CD4-positive, alpha-beta T cell treated with Interferon alpha-2 for 1 hour (primary cell): ENCODE measurements around the gene APOA5.
A peak's percentile ranks its signal among the peaks of the same experiment; 100 is the strongest.

Experiments used
- DNase-seq, 2 donors: peaks; one replicate each; pipeline ENCODE4 v3.0.0-alpha.2; 2020 to 2022

Gene APOA5

DNA sequence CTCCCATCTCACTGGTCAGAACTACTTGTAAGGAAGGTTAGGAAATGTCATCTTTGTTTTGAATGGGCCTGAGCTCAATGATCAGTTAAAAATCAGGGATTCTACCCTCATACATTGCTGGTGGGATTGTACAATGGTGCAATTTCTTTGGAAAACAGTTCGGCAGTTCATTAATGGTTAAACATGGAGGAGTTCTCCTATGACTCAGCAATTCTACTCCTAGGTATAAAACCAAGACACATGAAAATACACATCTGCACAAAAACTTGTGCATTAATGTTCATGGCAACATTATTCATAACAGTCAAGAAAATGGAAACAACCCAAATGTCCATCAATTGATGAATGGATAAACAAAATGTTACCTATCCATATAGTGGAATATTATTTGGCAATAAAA, 4.9 kb upstream of the APOA5 start:
- no peak for DNase-seq

DNA sequence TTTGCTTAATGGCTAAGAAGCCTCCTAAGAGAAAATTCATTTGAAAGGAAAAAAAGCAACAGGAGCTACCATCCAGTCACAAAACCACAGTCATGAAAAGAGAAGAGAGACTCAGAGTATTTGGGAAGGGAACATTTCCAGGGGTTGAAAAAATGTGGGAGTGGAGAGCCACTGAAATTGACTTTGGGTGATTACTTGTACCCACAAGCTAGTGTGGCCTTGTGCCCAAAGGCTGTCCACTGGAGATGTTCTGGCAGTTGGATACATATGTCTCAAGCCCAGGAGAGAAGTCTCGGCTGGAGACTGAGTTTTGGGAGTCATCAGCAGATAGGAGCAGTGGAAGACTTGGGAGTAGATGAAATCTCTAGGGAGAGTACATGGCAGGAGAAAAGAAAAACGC, 3.2 kb upstream of the APOA5 start:
- no peak for DNase-seq

DNA sequence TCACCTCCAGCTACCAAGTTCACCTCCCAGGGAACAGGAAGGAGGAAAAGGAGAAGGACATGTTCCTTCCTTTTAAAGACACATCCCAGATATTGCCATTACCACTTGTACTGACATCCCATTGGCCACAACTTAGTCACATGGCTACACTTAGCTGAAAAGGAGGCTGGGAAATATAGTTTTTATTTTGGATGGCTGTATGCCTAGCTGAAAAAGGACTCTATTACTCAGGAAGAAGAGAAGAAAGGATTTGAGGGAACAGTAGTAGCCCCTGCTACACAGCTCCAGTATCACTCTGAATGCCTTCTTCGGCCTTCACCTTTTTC, 2.1 kb upstream of the APOA5 start:
- DNase-seq = no peak

DNA sequence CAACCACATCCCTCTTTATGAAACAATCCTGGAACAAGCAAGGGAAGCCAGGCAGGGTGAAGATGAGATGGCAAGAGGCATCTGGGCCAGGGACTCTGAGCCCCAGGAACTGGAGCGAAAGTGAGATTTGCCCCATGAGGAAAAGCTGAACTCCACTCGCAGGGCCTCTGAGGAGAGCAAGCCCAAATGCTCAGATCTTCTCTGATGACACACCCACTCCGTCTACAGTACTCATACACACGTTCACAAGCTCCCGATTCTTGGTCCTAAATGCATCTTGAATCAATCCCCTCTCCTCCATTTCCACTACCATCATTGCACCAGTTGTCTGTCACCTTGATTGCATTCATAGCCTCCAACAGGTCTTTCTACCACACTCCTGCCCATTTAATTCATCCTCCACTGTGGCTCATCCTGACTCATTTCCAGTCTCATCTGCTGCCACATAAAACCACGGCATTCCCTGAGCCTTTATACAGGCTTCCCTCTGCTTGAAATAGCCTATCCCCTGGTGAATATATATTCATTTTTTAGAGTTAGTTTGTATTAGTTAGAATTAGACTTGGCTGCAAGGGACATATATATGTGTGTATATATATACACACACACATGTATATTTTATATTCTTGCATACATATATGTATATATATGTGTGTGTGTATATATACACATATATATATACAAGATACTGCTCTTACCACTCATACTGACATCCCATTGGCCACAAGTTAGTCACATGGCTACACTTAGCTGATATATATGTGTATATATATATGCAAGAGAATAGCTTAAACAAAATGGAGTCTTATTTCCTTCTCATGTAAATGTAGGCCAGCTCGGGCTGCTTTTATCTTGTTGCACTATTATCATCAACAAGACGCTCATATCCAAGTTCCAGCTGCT, 1.4 kb upstream of the APOA5 start:
- DNase-seq = no peak

DNA sequence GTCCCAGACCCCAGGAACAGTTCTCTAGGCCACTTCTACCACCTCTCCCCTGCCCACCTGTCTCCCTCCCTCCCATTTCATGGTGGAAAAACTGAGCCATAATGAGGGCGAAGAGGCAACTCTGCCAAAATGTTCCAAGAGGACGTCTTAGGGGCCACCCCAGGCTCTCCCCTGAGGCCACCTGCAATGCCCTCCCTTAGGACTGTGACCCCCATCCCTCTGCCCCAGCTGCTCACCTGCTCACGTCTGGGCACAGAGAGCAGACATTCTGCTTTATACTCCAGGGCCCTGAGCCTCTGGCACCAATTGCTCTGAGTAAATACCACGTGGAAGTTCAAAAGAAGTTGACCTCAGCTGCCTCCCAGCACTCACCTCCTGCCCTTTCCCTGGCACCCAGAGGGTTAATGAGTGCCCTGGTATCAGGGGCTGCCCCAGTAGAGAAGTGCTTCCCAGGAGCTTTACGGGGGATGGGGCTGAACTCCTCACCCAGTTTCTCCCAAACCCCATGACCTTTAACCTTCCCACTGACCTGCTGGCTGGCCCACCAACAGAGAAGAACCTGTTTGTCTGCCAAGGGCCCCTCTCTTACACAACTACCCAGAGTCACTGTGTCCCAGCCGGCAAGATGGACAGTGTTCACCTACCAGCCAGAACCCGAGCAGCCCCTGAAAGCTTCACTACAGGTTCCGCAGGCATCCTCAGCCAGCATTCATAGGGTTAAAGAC, 627 bp upstream of the APOA5 start:
- no peak for DNase-seq

DNA sequence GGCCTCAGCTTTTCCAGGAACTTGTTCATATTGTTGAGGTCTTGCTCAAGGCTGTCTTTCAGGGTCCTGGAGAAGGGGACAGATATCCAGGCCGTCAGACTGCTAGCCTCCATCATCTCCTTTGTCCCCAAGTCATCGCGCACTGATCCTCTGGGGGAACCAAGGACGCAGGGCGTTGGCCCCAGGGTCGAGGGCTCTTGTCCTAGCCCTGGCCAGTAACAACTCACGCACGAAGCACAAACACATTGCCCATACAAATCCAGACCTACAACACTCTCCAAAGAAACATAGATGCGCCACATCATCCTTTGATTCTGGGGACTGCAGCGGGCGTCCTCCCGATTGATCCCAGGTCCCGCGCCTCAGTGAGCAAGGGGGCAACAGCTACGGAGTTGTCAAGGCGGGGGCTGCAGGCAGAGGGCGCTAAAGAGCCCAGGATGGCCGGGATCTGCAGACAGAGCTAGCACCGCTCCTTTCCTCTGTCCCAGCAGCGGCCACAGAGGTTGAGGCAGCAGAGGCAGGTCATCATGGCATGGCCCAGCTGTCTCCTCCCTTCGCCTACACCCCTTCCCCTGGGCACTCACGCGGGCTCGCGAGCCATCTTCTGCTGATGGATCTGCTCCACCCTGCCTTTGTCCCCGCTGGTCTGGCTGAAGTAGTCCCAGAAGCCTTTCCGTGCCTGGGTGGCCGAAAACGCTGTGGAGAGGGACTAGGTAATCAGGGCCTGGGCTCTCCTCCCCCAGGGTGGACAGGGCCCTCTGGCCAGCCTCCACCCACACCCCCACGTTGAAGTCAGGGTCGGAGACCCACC, 472 bp downstream of the APOA5 start:
- peak; percentile 67 to 80 for DNase-seq

DNA sequence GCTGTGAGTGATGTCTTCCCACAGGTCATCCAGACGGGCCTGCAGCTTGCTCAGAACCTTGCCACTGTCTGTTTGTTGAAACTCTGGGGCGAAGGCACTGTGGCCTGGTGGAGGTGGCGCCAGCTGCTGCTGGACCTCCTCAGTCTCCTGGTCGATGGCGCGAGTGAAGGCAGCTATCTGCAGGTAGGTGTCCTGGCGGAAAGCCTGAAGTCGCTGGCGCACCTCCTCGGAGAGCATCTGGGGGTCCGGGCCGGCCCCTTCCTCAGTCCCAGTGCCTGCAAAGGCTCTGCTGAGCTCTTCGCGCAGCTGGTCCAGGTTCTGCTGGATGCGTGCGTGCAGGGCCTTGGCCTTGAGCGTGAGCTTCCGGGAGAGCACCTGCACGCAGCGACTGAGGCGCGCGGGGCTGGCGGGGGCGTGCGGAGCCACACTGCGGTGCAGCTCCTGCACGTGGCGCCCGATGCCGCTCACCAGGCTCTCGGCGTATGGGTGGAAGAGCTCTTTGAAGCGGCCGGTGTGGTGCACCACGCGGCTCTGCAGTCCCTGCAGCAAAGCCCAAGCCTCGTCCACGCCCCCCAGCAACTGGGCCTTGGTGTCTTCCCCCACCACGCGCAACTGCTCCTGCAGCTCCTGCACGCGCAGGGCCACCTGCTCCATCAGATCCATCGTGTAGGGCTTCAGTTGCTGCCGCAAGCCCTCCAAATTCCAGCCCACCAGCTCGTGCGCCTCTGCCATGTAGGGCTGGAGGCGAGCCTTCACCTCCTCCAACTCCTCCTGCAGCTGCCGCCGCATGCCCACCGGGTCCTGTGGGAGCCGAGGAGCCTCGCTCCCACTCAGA, 1.3 kb downstream of the APOA5 start:
- no peak for DNase-seq

DNA sequence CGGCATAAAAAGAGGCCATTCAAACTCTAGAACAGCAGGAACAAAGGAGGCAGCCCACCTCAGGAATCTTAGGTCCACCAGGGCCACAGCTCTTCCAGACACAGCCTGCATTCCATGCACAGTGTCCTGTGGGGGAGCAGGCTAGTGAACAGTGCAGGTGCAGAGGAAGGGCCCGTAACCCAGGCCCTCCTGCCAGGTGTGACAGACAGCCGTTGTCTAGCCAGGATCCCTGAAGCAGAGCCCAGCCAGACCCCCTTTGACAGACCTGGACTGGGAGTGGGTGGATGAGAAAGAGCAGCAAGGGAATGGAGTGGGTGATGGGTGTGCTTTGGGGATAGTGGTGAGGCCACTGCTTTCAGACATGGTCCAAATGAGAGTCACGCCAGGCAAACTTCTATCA, 2.7 kb downstream of the APOA5 start:
- no peak for DNase-seq

DNA sequence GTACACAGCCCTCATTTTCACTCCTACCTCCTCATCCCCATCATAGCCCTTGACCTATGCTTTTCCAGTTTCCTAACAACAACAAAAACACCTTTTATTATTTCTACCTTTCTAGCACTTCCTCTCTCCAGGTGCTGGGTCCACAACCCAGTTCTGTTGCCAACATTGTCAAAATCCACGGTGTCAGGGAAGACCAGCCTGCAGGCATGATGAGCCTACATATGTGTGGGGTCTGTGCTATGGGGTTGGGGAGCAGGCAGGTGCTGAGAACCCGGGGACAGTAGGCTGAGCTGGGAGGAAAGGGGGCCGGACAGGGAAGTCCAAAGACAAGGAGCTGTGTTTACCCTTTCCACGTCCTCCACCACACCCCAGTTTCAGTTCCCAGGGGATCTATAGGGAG, 3.1 kb downstream of the APOA5 start:
- DNase-seq = no peak

DNA sequence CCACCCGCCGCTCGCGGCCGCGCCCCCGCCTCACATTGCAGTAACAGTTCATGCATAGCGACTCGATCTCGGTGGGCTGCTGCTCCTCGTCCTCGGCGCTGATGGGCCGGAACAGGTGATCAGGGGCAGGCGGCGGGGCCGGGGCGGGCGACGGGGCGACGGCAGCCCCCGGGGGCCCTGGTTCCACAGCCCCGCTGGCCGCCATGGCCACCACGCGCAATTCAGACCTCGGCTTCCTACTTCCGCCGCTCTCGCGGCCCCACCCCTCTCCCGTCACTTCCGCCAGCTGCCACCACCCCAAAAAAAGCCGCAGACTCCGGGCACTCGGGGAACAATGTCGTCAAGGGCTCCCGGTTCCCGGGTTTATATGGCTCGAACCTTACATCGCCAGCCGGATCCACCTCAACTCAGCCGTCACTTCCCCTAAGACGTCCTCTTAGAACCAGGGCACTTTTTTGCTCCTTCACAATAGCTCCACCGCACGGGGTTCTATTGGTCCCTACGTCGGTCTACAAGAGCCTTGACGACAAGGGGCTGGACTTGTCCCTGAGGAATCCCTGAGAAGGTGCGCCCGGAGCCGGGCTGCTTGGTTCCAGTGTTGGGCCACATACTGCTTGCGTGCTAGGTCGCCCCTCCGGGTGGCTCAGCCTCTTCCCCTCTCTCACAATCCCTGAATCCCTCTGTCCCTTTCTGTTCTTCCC, 3.7 kb downstream of the APOA5 start, which contains the start of gene ZPR1:
TSS of gene ZPR1 (minus strand) at position 238 of the 701 bp plus-strand sequence. CDS start at position 205, 33 bp downstream.
- peak; percentile 84 to 90 for DNase-seq

DNA sequence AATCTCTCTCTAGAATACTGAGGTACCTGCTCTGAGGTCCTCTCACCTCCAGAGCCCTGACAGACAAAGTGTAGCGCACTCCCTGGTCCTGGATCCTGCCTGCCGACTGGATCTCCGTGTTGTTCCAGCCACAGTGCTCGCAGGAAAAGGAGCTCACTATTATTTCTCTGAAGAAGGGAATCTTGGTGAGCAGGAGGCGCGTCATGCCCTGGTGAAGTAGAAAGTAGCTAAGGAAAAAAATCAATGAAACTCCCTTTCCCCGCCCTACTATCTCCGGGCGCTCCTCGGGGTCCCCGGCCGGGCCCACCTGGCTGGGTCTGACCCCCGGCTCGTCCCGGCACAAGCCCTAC, 4.3 kb downstream of the APOA5 start:
- DNase-seq = no peak

DNA sequence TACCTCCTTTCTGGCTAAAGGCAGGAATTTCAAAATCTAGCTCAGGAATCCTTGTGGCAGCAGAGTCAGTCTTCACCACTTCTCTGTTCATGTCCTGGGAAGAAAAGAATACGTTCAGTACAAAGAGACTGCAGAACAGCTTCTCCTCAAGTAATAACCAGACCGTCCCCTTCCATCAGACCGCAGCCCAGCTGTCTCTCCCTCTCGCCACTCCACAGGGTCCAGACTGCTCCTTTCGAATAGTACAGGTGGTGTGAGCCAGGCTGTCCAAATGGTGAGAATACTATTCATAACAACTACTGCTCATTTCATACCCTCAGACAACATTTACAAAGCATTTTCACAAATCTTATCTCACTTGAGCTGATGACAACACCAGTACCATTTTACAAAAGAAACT, 4.7 kb downstream of the APOA5 start:
- DNase-seq = no peak

DNA sequence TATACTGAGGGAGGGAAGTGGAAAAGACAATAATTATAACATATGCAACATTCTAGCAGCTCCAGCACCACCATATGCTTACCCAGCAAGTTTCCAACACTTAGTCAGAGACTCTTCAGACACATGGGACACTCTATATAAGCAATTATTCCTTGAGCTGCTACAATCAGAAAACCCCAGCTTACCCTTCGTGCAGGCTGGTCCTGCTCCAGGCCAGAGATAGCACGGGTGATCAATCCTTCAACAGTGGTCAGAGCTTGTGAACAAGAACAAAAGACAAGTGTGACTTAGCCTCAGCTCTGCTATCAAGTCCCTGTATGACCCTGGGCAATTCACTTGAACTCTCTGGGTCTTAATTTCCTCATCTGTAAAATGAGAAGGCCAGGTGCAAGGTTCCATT, 5.4 kb downstream of the APOA5 start:
- no peak for DNase-seq

DNA sequence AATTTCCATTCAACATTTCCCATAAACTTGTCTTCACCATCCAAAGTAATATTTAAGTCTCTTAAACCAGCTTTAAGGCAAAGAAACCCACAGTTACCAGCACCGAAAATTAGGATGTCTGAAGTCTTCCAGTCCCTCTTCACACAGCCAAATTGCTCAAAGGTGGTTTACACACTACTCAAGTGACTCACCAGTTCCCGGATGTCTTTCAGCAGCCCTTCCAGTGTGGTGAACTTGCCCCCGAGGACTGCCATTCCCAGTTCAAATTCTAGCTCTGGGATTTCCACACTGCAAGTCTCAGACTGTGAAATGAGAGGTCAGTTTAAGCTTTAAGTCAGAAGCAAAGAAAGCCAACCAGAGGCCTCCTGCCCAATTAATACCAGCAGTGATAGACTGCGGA, 9.0 kb downstream of the APOA5 start:
- DNase-seq = no peak

DNA sequence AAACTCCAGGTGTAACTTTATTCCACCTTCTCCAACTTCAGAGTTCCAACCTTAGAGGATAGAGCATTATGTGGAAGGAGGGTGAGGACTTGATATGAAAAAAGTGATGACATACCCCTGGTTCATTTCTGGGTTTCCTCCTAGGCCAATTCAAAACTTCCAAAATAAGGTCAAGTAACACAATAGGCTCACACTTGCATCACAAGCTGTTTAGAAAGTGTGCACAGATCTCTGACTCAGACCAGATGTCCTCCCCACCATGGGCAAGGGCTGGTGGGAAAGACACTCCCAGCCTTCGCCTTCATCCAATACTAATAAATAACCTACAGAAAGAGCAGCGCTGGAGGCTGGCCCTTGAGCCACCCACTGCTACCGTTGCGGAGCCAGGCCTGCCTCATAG, 13.1 kb downstream of the APOA5 start:
- DNase-seq = no peak

DNA sequence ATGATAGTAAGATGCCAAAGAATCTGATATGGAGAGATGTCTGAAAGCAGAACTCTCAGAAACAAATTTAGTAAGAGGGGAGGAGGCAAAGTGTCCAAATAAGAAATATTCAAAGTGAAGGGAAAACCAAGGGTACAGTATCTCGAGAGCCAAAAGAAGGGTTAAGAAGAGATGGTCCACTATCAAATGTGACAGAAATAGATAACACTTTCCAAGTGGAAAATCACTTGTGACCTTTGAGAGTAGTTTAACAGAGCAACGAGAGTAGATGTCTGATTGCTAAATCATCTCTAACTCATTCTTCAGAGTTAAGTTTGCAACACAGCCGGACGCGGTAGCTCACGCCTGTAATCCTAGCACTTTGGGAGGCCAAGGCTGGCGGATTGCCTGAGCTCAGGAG, 14.6 kb downstream of the APOA5 start:
- DNase-seq = no peak

DNA sequence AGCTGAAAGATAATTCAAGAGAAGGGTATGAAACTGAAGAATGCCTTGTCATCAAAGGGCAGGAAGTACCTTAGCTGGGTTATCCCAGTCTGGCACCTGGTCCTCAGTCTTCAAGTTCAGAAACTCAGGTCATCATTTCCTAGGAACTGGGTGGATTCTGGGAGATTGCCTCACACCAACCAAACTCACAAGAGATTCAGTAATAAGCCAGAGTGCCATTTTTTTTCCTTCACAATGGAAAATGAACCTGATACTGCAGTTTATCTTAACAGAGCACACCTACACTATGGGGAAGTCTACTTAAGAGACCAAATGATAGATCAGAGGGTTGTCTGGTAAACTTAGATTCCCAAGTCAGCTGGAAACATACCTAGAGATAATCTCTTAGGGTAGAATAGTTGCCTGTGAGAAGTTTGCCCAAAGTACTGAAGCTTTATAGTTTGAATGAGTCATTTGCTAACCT, 15.1 kb downstream of the APOA5 start:
- DNase-seq = no peak

DNA sequence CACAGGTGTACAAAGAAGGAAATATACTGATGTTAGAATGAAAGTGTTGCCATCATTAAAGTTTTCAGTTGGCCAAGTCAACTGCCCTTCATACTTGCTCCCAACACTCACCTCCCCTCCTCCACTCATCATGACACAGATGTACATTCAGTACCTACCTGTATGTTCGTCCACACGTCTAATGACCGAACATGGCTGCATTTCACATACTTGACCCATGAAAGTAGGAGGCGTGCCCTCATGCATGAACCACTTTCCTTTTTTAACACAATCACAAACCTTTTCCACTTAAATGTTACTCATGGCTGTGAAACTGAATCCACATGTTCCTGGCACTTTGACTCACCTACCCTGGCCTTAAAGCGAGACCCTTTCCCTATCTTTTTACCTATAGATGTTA, 15.7 kb downstream of the APOA5 start:
- no peak for DNase-seq

DNA sequence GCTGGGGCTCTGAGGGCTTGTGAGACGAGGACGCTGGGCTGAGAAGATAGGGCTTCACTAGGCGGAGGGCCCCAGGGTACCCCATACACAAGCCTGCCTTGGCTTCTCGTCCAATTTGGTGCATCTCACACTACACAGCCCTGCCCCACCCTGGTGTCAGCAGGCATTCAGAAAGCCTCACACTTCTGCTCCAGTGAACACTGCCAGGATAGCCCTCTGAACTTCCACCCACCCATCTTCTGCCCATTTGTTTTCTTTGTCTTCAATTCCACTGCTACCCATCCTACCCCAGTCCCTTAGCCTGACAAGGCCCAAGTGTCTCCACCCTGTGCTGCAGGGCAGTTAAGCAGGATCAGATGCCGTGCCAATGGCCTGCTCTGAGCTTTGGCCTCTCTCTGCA, 17.0 kb downstream of the APOA5 start:
- DNase-seq = no peak

DNA sequence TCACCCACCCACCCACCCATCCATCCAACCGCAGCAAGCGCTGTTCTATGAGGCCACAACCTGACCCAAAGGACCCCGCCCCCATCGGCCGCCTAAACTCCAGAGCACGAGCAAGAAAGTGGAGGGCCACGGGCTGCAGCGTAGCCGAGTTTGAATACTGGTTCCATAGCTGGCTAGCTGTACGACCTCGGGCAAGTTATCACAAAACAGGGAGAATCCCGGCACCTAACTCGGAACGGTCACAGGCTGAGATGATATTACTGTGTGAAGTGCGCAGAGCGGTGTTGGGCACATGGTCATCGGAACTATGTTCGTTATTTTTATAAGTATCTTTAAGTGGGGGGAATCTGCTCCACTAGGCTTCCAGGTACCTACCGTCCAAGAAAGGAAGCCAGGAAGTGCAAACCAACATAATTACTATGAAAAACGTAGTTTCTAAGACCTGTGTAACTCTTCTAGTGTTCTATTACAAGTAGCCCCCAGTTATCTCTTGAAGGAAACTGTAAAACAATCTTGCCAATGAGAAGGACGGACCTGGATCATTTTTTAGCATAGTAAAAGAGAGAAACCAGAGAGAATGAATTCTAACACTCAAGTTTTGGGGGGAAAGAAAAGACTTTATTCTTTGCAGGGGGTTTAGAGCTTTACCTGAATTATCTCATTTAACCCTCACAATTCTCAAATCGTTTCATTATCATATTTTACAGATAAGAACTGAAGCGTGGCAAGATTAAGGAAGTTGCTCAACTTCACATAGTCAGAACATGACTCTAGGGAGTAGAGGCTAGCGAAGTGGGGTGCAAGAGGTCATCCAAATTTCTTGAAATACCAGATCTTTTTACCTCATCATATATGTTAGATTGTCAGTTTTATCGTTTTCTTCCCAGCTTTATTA, 18.2 kb downstream of the APOA5 start:
- DNase-seq = no peak
